NCI-H526 treated with DMSO at 0.1 percent for 48 hours (cell line): ENCODE results near the gene PROM2.
A peak's percentile ranks its signal among the peaks of the same experiment; 100 is the strongest.

ENCODE experiments used
- DNase-seq: peaks from one replicate; lab custom pipeline; 2025; lab: John Stamatoyannopoulos, UW

The PROM2 gene

DNA sequence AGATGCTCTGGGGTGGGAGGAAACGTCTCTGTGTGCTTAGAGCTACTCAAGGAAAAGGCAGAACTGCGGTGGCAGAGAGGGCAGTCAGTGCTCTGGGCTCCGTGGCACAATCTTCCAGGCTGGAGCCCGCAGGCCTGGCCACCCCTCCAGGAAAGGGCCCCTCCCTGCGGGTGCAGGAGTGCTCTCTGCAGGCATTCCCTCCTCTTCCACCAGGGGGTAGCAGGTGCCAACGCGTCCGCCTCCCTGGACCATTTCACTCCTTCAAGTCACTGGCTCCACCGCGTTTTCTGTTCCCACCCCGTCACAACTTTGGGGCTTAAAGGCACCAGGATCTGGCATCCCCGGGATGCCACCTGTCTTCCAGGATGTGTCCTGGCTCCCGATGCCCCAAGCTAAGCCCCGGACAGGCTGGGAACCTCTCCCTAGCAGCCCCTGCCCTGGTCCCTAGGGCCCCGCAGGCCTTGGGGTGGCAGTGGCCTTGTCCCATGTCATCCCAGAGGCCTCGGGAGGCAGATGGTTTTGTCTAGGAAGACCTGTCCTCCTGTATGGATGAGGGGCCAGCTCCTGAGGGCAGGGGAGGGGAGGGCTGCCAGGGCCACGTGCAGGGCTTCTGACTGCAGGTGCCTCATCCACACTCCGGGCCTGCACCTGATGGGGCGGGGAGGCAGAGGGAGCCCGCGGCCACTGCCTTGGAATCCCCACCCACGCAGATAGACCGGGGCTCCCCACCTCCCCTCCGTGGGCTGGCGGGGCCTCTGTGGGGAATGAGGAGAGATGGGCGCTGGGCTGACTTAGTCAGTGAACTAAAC lies 49.3 kb downstream of the PROM2 start:
- DNase-seq = peak; percentile 21

DNA sequence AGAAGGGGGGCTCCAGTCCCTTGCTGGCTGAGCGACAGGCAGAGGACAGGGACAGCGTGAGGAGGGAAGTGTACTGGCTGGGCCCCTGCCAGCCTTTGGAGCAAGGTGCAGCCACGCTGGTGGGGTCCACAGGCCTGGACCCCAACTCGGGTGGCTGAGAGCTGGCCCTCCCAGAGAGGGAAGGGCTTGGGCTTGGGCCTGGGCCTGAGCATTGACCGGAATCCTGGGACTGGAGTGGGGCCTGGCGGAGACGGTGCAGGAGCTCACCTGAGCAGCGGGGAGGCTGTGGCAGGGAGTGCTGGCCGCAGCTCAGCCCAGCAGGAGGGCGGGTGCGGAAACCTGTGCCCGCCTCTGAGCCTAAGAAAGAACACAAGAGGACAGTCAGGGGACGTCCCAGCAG lies 50.8 kb downstream of the PROM2 start:
- DNase-seq = no peak

DNA sequence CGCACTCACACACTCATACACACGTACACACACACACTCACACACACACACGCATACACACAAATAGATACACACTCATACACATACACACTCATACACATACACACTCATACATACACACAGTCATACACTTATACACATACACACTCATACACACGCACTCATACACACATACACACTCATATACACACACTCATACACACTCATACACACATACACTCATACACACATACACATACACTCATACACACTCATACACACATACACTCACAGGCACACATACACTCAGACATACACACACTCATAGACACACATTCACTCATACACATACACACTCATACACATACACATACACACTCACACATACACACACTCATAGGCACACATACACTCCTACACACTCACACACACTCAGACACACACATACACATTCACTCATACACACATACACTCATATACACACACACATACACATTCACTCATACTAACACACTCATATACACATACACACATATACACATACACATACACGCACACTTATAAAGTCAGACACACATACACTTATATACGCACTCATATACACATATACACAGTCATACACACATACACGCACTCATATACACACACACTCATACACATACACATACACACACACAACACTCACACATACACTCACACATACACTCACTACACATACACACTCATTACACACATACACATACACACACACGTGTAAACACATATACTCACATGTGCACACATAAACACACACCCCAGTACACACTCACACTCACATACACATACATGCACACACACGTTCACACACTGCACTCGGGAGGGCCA lies 51.6 kb downstream of the PROM2 start:
- DNase-seq = no peak

DNA sequence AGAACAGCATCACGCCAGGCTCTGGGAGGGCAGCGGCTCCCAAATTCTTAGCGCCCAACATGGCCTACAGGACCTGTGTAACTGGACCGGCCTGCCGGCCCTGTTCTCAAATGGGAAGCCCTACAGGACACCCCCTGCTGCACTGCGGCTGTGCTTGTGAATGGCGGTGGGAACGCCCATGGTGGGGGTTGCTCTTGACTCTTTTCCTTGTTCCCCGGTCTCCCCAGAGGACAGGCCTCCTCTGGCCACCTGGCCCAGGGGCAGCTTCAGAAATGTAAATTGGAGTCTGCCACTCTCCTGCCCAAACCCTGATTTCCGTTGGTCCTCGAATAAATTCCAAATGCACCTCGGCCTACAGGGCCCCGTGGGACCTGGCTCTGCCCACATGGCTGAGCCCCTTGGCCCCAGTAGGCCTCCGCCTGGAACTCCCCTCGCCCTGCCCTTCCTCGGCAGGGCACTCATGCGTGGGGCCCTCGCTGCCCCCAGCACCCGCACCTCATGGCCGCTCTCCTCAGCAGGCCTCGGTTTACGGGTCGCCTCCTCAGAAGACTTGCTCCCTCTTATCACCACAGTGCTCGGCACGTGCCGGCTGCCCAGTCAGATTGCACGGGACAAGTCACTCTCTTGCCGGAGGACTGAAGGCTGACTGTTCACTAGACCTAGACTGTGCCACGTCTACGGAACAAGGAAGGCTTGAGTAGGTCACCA lies 52.3 kb downstream of the PROM2 start:
- DNase-seq = no peak

DNA sequence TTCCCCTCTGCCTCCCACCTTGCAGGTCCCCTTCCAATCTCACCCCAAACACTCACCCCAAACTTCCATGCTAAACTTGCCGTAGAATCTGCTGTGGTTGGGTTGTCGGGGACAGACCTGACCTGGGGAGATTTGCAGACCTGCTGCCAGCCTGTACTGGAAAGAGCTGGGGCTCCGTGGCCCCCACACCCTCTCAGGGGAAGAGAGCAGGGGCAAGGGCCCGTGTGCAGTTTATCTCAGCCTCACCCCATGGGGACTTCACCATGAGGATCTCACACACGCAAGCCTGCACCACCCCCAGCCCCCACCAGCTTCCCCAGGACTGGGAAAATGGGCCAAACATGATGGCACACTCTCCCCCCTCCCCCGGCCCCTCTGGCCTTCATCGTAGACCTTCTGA lies 53.6 kb downstream of the PROM2 start:
- no peak for DNase-seq

DNA sequence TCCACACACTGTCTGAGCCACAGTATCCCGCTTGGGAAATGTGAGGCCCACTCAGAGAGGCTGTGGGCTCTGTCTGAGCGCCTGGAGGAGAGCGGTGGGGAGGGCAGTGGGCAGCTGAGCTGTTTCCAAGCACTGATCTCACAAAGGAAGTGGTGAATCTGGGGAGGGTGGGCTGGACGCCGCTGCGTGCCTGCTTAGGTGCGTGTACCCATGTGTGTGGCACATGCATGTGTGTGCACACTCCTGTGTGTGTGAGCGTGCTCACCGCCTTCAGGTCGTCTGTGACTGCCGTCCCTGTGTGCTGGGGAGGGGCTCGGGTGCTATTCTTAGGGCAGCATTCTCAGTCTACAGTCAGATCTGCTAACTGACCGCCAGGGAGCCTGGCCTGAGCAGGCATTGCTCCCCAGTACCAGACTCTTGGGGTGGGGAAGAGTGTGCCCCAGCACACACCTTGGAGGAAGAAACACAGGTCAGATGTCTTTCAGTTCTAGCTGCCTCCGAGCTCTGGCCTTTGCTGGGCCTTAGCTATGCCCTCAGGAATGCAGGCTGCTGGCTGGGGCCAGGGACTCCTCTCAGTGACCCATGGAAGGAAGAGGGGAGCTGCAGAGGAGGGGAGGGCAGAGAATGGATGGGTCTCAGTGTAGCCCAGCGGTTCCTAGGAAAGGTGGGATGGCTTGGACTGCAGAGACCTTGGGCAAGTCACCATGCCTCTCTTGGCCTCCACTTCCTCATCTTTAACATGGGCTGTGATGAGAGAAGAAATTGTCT lies 54.3 kb downstream of the PROM2 start:
- no peak for DNase-seq

DNA sequence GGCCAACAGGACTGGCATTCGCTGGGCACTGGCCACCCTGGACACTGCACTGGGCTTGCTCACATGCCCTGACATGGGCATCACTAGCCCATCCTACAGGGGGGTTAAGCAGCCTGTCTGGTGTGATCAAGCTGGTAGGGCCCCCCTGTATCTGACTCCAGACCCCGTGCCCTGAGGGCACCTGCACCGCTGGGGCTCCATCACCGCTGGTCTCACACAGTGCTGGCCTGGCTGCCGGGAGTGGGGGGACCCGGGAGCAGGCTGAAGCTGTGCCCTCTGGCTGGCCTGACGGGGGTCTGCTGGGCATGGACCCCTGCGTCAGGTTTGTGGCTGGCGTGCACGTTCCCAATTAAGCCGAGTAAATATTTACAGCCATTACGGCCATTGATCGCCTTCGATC lies 55.2 kb downstream of the PROM2 start:
- DNase-seq = no peak

DNA sequence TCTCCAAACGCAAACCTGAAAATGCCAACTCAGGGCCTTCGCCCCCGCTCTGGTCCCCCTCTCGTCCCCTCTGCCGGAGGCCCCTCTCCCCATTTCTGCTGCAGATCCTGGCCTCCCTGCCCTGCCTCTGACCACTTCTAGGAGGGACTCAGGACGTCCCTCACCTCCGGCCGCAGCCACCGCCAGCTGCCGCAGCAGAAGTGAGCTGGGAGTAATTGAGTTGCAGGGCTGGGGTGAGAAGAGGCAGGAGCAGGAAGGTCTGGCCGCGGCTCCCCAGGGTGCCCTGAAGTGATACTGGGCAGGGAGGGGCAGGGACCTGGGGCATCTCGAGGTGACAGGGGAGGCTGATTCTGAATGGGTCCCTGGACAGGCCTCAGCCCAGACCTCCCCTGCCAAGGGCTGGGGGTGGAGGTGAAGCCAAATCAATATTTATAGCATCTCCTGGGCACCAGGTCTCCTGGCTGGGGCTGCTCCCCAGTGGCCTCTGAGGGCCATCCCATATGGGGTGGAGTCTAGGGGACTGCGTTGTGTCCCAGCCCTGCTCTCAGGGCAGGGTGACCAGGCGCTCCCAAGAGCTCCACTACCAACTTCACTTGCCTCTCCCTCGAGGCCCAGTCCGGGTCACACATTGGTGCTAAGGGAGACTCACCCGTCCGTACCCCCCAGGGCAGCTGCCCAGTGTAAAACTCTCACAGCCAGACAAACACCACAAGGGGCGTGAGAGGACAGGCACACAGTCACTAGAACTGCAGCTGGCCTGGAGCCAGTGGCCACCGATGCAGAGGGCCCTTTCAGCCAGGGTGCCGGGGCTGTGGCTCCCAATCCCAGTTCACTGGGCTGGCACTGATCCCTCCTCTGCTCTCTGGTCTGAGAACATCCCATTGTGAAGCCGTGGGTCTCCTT lies 55.9 kb downstream of the PROM2 start:
- DNase-seq = no peak

DNA sequence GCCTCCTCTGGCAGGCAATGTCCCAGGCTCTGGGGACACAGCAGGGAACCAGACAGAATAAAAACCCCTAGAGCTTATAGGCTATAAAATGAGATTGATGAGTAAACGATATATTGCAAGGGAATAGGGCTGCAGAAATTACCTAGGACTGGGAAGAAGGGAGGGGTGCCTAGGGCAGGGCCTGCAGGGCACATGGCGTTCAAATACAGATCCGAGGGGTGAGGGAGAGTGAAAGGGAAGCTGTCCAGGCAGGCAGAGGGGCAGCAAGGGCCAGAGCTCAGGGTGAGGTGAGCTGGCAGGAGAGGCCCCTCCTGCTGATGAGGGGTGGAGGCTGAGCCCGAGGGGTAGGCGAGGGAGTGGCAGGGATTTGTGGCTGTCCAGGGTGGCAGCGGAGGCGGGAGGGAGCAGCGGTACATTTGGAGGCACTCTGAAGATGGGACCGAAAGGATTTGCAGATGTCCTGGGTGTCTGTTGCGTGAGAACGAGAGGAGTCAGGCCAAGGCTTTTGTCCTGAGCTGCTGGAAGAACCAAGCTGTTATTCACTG lies 56.6 kb downstream of the PROM2 start:
- no peak for DNase-seq

DNA sequence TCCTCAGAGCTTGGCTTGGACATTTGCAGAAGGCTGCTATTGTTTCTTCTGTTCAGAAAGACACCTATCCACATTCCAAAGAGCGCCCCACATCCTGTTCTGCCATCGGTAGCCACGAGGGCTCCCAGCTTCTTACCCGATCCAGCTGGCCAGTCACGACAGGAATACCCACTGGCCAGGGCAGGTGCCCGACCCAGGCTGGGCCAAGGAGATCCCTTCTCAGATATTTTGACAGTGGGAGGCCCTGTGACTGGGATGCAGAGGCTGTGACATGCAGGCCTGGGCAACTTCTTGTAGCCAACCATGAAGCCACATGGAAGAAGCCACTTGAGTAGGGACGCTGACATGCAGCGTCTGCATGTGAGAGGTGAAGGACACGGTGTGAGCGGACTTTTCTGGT lies 57.4 kb downstream of the PROM2 start:
- DNase-seq = no peak

DNA sequence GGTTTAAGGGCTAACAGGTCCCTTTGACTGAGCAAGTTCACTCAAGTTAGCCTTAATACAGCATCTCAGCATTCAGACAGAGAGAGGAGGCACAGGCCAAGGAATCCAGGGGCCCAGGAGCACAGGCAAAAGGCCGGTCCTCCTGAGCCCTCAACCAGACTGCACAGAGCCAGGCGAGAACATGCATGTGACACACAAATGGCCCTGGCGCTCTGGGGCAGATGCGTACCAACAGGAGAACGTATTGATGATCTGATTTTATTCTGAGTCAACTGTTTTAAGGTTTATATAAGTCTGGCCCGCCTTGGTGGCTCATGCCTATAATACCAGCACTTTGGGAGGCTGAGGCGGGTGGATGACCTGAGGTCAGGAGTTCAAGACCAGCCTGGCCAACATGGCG lies 57.8 kb downstream of the PROM2 start:
- no peak for DNase-seq

DNA sequence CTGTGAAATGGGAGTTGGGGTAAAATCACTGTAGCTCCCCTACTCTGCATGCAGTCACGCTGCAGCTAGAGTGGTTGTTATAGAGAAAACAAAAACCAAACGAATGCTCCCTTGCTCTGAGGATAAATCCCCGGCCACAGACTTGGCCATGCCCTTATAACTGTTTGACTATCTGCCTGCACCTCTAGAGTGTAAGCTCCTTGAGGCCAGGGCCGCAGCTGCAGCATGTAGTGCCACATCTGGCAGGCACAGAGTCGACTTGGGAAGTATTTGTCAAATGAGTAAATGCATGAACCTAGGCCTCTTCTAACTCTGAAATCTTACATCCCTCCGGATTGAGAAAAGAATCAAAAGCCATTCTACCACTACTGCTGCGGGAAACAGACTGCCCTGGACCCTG lies 58.8 kb downstream of the PROM2 start:
- DNase-seq = no peak

DNA sequence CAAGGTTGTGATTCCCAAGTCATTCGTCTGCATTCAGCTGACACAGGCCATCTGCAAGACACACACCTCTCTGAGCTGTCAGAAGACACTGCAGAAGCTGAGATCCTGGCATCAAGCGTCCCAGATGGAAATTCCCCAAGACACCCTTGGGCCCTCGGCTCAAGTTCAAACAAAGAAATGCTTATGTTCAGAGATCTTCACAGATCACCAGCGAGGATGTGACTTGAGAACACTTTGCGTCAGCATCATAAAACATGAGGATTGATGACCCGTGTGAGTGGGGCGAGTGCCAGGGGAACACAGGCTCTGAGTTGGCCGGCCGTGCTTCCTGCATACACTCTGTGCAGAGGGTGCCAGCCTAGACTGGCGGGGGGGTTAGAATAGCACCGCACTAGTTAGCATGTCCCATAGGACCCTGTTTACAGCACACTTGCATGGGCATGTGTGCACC lies 59.7 kb downstream of the PROM2 start:
- DNase-seq = peak; percentile 16

DNA sequence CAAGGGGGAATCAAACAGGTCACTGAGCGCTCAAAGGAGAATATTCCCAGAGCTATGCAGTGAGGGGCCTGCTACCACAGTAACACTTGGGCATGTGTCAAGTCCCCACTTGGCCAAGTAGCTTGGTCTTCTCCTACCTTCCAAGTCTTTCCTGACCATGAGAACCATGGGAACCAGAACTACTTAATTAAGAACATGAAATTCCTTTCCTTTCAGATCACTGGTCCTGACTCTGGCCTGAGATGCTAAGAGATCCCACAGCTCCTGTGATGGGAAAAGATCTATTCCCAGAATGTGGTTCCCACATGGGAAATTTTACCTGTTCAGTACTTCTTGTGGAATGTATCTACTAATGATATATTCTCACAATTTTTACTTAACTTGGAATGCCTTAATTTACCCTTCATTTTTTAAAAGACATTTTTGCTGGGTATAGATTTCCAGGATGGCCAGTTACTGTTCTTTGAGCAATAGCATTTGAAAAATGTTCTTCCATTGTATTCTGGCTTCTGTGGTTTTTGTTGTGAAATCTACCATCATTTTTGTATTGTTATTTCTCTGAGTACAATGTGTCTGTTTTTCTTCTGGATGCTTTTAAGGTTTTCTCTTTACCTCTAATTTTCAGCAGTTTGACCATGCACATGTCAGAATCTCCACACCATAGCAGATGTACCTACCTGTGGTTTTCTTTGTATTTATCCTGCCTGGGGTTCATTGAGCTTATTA lies 60.8 kb downstream of the PROM2 start:
- no peak for DNase-seq

DNA sequence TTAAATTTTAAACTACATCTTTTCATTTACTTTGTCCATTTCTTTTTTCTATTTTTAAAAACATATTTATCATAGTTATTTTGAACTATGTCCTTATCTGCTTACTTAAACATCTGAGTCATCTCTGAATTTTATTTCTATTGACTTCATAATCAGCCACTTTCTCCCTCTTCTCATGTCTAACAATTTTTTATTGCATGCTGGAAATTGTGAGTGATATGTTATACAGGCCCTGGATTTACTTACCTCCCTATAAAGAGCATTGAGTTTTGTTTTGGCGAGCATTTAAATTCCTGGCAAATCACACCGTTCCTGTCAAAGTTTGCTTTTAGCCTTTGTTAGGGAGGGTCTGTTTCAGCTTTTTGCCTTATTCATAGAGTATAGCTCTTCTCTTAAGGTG lies 62.2 kb downstream of the PROM2 start:
- DNase-seq = no peak

DNA sequence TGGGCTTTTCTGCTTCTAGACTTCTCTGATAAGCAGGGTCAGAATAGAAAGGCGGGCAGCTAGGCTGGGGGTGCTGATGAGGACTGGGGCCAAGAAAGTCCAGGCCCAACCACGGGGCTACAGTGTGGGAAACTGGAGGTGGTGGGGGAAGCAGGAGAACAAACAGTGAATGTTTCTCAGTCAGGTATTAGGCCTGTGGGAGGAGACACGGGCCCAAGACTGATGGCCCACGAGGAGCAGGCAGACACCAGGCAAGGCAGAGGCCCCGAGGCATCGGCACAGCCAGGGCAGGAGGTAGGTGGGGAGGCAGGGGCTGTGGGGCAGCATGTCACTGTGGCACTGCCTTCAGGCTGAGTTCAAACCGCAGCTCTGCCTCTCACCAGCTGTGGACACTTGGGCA lies 63.6 kb downstream of the PROM2 start:
- no peak for DNase-seq
